IPS DF 19.7 (cell line): Measurements from ENCODE around the gene DAAM2.

Experiments
- DNase-seq: peaks from one replicate; pipeline ENCODE4 v3.0.0-alpha.2; 2013; ENCODE audit warnings: low read depth, low spot score

DAAM2 gene

DNA sequence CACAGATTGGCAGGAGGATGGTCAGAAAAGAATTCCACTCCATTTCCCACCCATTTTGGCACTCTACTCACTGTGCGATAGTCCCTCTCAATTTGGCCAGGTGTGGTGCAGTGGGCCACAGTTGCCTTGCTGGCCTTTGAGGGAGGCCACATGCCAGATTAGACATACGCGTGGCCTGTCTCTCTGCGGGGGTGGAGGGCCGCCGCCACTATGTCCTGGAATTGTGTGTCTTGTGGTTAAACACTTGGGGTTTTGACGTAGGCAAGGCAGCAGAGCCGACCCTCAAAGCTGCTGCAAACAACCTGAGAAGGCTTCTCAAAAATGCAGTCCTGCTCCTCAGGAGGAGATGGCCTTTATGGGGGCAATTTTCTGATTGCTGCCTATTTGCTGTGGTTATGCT, 4.9 kb upstream of the DAAM2 start:
- no peak for DNase-seq

DNA sequence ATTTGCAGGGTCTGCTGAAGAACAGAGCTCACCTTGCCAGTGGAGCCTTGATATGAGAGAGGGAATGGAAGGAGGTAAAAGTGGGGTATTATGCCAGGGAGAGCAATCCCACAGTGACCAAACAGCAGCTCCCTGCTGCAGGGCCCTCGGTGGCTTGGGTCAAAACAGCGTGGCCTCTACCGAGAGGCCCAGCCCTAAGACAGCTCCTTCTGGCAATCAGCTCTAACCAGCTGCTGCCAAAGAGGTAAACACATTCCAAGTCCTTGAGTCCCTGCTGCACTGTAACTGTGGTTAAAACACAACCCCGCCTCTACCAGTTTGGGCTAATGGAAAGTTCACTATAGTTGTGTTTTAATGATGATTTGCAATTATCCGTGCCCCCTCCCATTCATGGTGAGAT, 1.4 kb upstream of the DAAM2 start:
- no peak for DNase-seq

- DNase-seq, result no peak
Measured at GRCh38 chr6:39791311-39791710, 865 bp upstream of the DAAM2 start.

- DNase-seq, result no peak
Measured at GRCh38 chr6:39792540-39793450, 619 bp downstream of the DAAM2 start.

- DNase-seq, result no peak
Measured at GRCh38 chr6:39793516-39793915, 1.3 kb downstream of the DAAM2 start.

- no peak for DNase-seq
Measured at GRCh38 chr6:39794231-39794630, 2.1 kb downstream of the DAAM2 start.

- no peak for DNase-seq
Measured at GRCh38 chr6:39797751-39798150, 5.6 kb downstream of the DAAM2 start.

GRCh38 chr6:39800034-39801032, 8.2 kb downstream of the DAAM2 start:
- DNase-seq, result no peak

GRCh38 chr6:39801456-39802251, 9.5 kb downstream of the DAAM2 start:
- DNase-seq, result no peak

DNA sequence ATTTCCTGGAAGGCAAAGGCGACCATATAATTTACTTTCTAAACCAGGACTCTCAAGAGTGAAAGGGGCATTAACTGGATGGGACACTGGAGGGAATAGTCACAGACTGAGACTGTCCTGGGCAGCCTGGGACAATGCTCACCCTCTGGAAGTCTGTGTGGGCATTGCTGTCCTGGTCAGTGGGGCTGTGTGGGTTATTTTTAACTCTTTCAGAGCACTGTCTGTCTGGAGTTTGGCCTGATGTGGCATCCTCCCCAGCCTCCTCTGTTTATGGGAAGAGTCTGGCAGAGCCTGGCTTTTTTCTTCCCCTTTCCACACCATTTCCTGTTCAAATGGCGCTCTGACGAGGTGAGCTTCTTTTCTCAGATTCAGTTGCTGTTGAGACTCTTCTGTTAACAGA, 11.7 kb downstream of the DAAM2 start:
- no peak for DNase-seq

DNA sequence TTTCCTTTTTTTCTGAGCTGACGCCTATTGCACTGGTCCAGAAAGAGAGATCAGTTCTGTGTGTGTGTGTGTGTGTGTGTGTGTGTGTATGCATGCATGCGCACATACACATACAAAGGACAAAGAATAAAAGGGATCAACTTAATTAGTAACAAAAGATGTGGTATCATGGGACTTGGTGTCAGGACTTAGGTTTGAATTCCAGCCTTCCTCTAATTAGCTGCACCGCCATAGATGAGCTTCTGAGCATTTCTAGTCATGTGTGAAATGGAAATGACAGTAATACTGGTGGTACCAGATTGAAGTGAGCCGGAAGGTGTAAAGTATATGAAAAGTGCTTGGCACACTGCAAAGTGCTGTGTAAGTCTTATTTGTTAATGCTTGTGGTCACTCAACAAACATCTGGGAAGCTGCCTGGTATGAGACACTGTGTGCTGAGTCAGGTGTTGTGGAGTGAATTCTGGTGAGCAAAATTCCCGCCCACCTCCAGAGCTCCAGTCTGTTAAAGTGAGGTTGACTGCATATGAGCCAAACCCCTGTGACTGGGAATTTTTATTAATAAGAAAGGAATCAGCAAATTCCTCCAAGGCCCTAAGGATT, 12.4 kb downstream of the DAAM2 start:
- DNase-seq, result no peak

- DNase-seq, result no peak
Measured at GRCh38 chr6:39806278-39806677, 14.1 kb downstream of the DAAM2 start.

DNA sequence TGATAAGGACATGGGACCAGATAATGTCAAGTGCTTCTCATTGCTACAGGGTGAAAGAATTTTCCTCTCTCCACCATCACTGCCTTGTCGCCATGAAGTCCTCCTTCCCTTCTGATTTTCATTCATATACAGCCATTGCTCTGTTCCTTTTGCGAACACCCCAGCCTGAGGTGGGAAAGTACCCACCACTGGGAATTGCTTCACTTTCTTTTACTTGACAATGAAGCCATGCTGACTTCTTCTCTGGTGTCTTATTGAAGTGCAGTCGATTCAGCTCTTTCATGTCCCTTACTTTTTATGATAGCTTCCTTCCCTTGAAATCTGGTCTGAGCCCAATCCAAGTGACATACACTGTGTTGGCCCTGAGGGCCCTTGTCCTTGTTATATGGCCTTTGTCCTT, 16.2 kb downstream of the DAAM2 start:
- DNase-seq, result no peak

GRCh38 chr6:39808964-39809363, 16.8 kb downstream of the DAAM2 start:
- no peak for DNase-seq

GRCh38 chr6:39811835-39812345, 19.7 kb downstream of the DAAM2 start:
- no peak for DNase-seq

GRCh38 chr6:39812496-39812852, 20.3 kb downstream of the DAAM2 start:
- DNase-seq, result no peak

DNA sequence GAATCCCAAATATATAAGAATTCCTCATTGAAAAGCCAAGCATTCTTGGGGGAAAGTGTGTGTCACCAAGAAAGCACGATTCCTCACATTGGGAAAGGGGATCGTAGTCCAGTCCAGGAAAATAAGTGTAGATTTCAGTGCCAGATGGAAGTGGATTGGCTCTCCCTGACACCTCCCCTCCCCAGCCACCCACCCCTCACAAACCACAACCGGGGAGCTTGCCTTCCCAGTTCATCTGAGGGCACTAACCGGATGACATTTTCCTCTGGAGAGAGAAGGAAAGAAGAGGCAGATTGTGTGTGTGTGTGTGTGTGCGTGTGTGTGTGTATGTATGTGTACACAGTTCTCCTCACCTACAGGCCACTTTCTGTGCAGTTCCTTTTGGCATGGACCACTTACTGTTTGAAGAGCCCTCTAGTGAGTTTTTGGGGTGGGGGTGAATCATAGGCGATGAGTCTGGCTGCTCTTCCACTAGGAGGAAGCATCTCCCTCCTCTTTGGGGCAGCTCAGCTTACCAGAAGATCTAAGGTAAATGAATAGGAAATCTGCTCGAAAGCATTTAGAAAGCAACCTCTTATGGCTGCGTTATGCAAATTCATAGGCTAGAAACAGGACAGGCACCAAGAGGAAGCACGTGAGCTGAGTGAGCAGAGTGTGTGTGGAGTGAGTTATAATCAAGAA, 20.8 kb downstream of the DAAM2 start:
- DNase-seq, result no peak

DNA sequence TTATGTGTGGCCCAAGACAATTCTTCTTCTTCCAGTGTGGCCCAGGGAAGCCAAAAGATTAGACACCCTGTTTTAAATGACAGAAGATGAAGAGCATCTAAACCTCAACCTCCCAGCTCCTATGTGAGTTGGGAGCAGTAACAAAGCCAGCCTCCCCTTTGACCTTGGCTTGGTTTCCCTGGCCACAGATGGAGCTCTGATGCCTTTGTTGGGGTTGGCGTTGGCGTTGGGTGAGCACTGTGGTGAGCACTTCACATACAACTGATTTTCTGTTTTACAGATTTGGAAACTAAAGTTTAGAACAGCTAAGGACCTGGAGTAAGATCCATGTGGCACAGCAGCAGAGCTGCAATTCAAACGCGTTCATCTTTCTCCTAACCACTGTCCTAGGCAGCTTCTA, 22.1 kb downstream of the DAAM2 start:
- no peak for DNase-seq

DNA sequence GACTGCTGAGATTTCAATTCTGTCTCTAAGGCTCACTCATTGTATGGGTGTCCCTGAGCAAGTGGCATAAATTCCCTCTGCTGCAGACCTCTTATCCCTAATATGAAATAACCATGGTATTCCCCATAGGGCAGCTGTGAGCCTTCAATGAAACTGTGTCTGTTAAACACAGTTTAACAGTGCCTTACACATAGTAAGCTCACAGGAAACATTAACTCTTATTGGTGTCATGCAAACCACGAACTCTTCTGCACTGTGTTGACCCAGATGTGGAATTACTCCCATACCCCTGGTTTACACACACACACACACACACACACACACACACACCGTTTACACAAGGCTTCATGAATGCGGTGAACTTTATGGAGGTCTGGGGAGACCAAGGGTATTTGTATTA, 23.2 kb downstream of the DAAM2 start:
- no peak for DNase-seq

DNA sequence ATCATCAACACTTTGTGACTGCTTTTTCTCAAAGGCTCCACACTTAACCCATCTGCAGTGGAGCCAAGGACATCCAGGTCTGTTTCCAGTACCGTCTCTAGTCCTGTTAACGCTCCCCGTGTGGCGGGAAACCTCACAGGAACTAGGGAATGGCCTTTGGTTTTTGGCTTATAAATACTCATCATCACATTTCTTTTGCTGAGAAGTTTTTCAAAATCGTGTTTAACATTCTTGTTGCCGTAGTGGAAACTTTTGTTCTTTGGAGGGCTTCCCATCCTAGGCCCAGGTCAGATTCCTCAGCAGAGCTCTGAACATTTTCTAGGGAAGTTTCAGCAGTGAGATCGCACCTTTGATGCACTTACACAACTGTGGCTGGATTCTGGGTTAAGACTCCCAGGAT, 24.6 kb downstream of the DAAM2 start:
- DNase-seq, result no peak

- no peak for DNase-seq
Measured at GRCh38 chr6:39818695-39819094, 26.5 kb downstream of the DAAM2 start.
